ENCODE measurements around the gene ARSJ.

Gene ARSJ

GRCh38 chr4:113974467-113974866 is 5.0 kb downstream of the ARSJ start:
- H3K27ac Mint-ChIP-seq: no peak overlapping the region
- ATAC-seq: no peak
- H3K36me3 Mint-ChIP-seq: peaks cover 6% of the 10 kb centered on the region
- H3K4me3 Mint-ChIP-seq: no peak overlapping the region
- peaks cover 10% of the 10 kb centered on the region for H3K9me3 Mint-ChIP-seq
- peaks cover 46% of the 10 kb centered on the region for H3K27me3 Mint-ChIP-seq
- H3K4me1 Mint-ChIP-seq: peaks cover 6% of the 10 kb centered on the region

- Mint-ChIP-seq H3K36me3 (peaks cover 6% of the 10 kb centered on the region), H3K4me3 (no peak overlapping the region), H3K27me3 (peaks cover 38% of the 10 kb centered on the region), H3K9me3 (peaks cover 10% of the 10 kb centered on the region), H3K27ac (no peak overlapping the region), H3K4me1 (no peaks in the 10 kb centered on the region)
- no peak for ATAC-seq
These were observed 6.1 kb downstream of the ARSJ start for GRCh38 chr4:113973345-113973744.

GRCh38 chr4:113972781-113973180 is 6.7 kb downstream of the ARSJ start:
- H3K36me3 Mint-ChIP-seq: peaks cover 6% of the 10 kb centered on the region
- H3K4me3 Mint-ChIP-seq: no peak overlapping the region
- H3K9me3 Mint-ChIP-seq: peaks cover 10% of the 10 kb centered on the region
- H3K27ac Mint-ChIP-seq: no peak overlapping the region
- peaks cover 40% of the 10 kb centered on the region for H3K27me3 Mint-ChIP-seq
- H3K4me1 Mint-ChIP-seq: no peaks in the 10 kb centered on the region
- no peak for ATAC-seq

GRCh38 chr4:113971706-113972360 is 7.6 kb downstream of the ARSJ start:
- Mint-ChIP-seq H3K27me3 (peaks cover 40% of the 10 kb centered on the region), H3K27ac (no peak overlapping the region), H3K4me1 (no peaks in the 10 kb centered on the region), H3K36me3 (peaks cover 6% of the 10 kb centered on the region), H3K9me3 (peaks cover 10% of the 10 kb centered on the region), H3K4me3 (no peak overlapping the region)
- no peak for ATAC-seq

GRCh38 chr4:113969709-113970334 is 9.6 kb downstream of the ARSJ start:
- no peak for ATAC-seq
- peaks cover 6% of the 10 kb centered on the region for H3K36me3 Mint-ChIP-seq
- H3K27ac Mint-ChIP-seq: no peak overlapping the region
- H3K9me3 Mint-ChIP-seq: peaks cover 10% of the 10 kb centered on the region
- H3K27me3 Mint-ChIP-seq: peaks cover 45% of the 10 kb centered on the region
- H3K4me1 Mint-ChIP-seq: no peaks in the 10 kb centered on the region
- no peak overlapping the region for H3K4me3 Mint-ChIP-seq

GRCh38 chr4:113968473-113968872 is 11.0 kb downstream of the ARSJ start:
- H3K4me1 Mint-ChIP-seq: no peaks in the 10 kb centered on the region
- ATAC-seq: no peak
- no peak overlapping the region for H3K4me3 Mint-ChIP-seq

GRCh38 chr4:113967687-113968086 is 11.8 kb downstream of the ARSJ start:
- Mint-ChIP-seq H3K4me3 (no peak overlapping the region), H3K27ac (no peak overlapping the region), H3K9me3 (peaks cover 8% of the 10 kb centered on the region), H3K36me3 (no peaks in the 10 kb centered on the region), H3K27me3 (peaks cover 32% of the 10 kb centered on the region), H3K4me1 (no peaks in the 10 kb centered on the region)
- no peak for ATAC-seq

More at GRCh38 chr4:113968473-113968872, 11.0 kb downstream of the ARSJ start:
- Mint-ChIP-seq H3K27me3 (peaks cover 32% of the 10 kb centered on the region), H3K36me3 (no peaks in the 10 kb centered on the region), H3K27ac (no peak overlapping the region), H3K9me3 (peaks cover 1% of the 10 kb centered on the region)

GRCh38 chr4:113962719-113963265 is 16.7 kb downstream of the ARSJ start:
- no peak for ATAC-seq
- Mint-ChIP-seq H3K9me3 (peaks cover 12% of the 10 kb centered on the region), H3K4me3 (no peak overlapping the region), H3K36me3 (no peaks in the 10 kb centered on the region), H3K27me3 (peaks cover 44% of the 10 kb centered on the region), H3K27ac (no peak overlapping the region), H3K4me1 (no peaks in the 10 kb centered on the region)

- H3K36me3 Mint-ChIP-seq: no peaks in the 10 kb centered on the region
- peaks cover 12% of the 10 kb centered on the region for H3K9me3 Mint-ChIP-seq
- H3K4me1 Mint-ChIP-seq: no peaks in the 10 kb centered on the region
- peaks cover 46% of the 10 kb centered on the region for H3K27me3 Mint-ChIP-seq
- no peak overlapping the region for H3K4me3 Mint-ChIP-seq
- H3K27ac Mint-ChIP-seq: no peak overlapping the region
- no peak for ATAC-seq
These were observed 17.5 kb downstream of the ARSJ start for GRCh38 chr4:113962016-113962347.

GRCh38 chr4:113960684-113961321 is 18.6 kb downstream of the ARSJ start:
- no peak for ATAC-seq
- peaks cover 12% of the 10 kb centered on the region for H3K9me3 Mint-ChIP-seq
- H3K4me3 Mint-ChIP-seq: no peak overlapping the region
- no peaks in the 10 kb centered on the region for H3K36me3 Mint-ChIP-seq
- no peaks in the 10 kb centered on the region for H3K4me1 Mint-ChIP-seq
- H3K27ac Mint-ChIP-seq: no peak overlapping the region
- H3K27me3 Mint-ChIP-seq: peaks cover 50% of the 10 kb centered on the region

- no peak for ATAC-seq
- H3K4me1 Mint-ChIP-seq: no peaks in the 10 kb centered on the region
- H3K36me3 Mint-ChIP-seq: no peaks in the 10 kb centered on the region
- no peak overlapping the region for H3K27ac Mint-ChIP-seq
- H3K27me3 Mint-ChIP-seq: peaks cover 57% of the 10 kb centered on the region
- peaks cover 12% of the 10 kb centered on the region for H3K9me3 Mint-ChIP-seq
- no peak overlapping the region for H3K4me3 Mint-ChIP-seq
These were observed 19.9 kb downstream of the ARSJ start for GRCh38 chr4:113959539-113959937.

- Mint-ChIP-seq H3K27me3 (peaks cover 59% of the 10 kb centered on the region), H3K27ac (no peak overlapping the region), H3K9me3 (peaks cover 12% of the 10 kb centered on the region), H3K4me3 (no peak overlapping the region), H3K36me3 (no peaks in the 10 kb centered on the region), H3K4me1 (no peaks in the 10 kb centered on the region)
- no peak for ATAC-seq
These were observed 20.5 kb downstream of the ARSJ start for GRCh38 chr4:113958766-113959538.

- peaks cover 55% of the 10 kb centered on the region for H3K27me3 Mint-ChIP-seq
These were observed 21.5 kb downstream of the ARSJ start for GRCh38 chr4:113957956-113958355.

GRCh38 chr4:113955948-113956347 is 23.5 kb downstream of the ARSJ start:
- Mint-ChIP-seq H3K27me3 (peaks cover 61% of the 10 kb centered on the region), H3K4me3 (no peak overlapping the region), H3K36me3 (no peaks in the 10 kb centered on the region), H3K4me1 (no peaks in the 10 kb centered on the region), H3K27ac (no peak overlapping the region), H3K9me3 (no peaks in the 10 kb centered on the region)
- ATAC-seq: no peak

More at GRCh38 chr4:113957956-113958355, 21.5 kb downstream of the ARSJ start:
- H3K9me3 Mint-ChIP-seq: peaks cover 7% of the 10 kb centered on the region
- no peaks in the 10 kb centered on the region for H3K36me3 Mint-ChIP-seq
- no peak overlapping the region for H3K27ac Mint-ChIP-seq
- no peaks in the 10 kb centered on the region for H3K4me1 Mint-ChIP-seq
- ATAC-seq: no peak
- H3K4me3 Mint-ChIP-seq: no peak overlapping the region

- H3K27ac Mint-ChIP-seq: no peak overlapping the region
- no peaks in the 10 kb centered on the region for H3K4me1 Mint-ChIP-seq
- H3K27me3 Mint-ChIP-seq: peaks cover 61% of the 10 kb centered on the region
- no peak for ATAC-seq
- no peaks in the 10 kb centered on the region for H3K9me3 Mint-ChIP-seq
- no peaks in the 10 kb centered on the region for H3K36me3 Mint-ChIP-seq
- H3K4me3 Mint-ChIP-seq: no peak overlapping the region
These were observed 24.0 kb downstream of the ARSJ start for GRCh38 chr4:113955411-113955810.

All from stimulated activated memory B cell treated with anti-CD40 and anti-IgM and Interleukin-4, amounts not matched to agents 10 μg/mL and 1 μg/mL and 100 μg/mL, for 72 hours (primary cell).